Gastrocnemius medialis (tissue), 4 donors: ENCODE results near the gene CENPS.

ENCODE experiments used
- CTCF ChIP-seq, 5 experiments: fragments of 450-650 bp in 3 of 5; fragments of 200-600 bp in 2 of 5; sonication (generic) in 2 of 5; IDR thresholded peaks in 4 of 5; conservative IDR thresholded peaks in 1 of 5; 1 replicate in 4 of 5; 2 replicates in 1 of 5; pipeline ENCODE4 v1.5.1; 2016 to 2019; ENCODE audit warnings: antibody characterized with exemption in 5 of 5, mild to moderate bottlenecking in 3 of 5, moderate library complexity in 3 of 5
- POLR2A ChIP-seq, 2 donors: fragments of 450-650 bp; IDR thresholded peaks; one replicate each; pipeline ENCODE4 v1.6.1; 2017; ENCODE audit warnings: antibody characterized with exemption in 2 of 2, mild to moderate bottlenecking in 2 of 2, moderate library complexity in 2 of 2

- TF ChIP-seq CTCF (IDR thresholded peaks at IDR 0.05 in 4 of 5, conservative IDR thresholded peaks at IDR 0.05 in 1 of 5), result no peak
- no peak for TF ChIP-seq POLR2A (IDR thresholded peaks at IDR 0.05)
These were observed 40.8 kb upstream of the CENPS start for GRCh38 chr1:10389271-10389973.
